Activated T-cell treated with anti-CD3 and anti-CD28 coated beads for 24 hours (primary cell): Measurements from ENCODE around the gene VPS36.
"Not testable (repeated sequence)": the region's sequence is repeated elsewhere in the genome, so short reads cannot be mapped to it uniquely, and the experiment has no call there.

Experiments used
- DNase-seq: peaks from one replicate; pipeline ENCODE4 v3.0.0-alpha.2; 2020; ENCODE audit warnings: low read depth

The VPS36 gene

DNA sequence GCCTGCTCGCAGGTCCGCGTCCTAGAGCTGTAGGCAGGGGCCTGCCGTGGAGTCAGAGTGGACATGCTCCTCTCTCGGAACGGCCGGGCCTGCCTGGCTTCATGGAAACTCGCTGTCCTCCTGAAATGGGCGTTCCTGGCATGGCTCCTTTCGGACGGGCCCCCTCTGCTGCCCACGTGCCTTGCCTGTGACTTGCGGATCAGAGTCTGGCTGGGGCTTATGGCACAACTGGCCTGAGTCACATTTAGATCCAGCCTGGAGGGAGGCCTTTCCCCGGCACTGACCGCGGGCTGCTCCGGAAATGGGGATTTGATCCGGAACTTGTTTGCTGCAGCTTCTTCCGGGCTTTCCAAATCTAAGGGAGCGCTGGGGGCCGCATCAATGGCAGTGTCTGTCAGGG lies 72.5 kb downstream of the VPS36 start:
- DNase-seq: no peak

GRCh38 chr13:52374873-52375411 lies 75.5 kb downstream of the VPS36 start:
- DNase-seq: no peak

DNA sequence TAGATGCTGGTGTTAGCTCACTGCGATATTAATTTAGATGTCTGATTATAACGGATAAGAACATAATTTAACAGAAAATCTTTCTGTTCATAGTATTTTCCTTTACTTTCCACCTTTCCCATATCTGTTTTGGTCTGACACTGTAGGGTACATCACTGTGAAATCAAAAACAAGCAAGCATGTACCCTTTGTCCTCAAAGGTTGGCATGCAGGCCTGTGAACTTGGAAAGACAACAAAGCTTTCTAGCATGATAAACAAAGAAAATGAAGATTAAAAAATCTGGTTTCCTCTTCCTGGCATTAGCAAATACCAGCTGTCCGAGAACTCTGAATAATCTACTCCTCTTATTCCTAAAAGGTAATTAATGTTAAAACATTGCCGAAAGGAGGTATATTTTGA lies 76.0 kb downstream of the VPS36 start:
- DNase-seq: no peak

DNA sequence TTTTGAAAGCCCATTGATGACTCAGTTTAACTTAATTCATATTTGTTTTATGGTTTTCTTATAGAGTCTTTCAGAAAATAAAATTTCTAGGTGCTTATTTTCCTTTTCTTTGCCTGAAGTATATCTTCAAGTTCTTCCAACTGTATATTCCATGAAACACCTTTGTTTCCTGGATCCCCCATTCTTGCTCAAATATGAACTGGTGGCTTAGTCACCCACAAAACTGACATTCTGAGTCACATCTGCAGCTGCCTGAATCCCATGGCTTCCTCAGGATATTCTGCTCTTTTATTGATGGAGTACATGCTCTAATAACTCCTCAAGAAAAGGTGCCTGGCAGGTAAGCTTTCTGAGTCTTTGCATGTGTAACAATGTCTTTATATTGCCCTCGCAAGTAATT lies 77.2 kb downstream of the VPS36 start:
- DNase-seq: not testable (repeated sequence)

- DNase-seq: no peak
These were observed 78.6 kb downstream of the VPS36 start for GRCh38 chr13:52371736-52372247.

GRCh38 chr13:52366291-52366690 lies 84.1 kb downstream of the VPS36 start:
- DNase-seq: no peak
